ENCODE measurements around the gene HAND2. TPM values are rescaled to one million over a fixed set of nuclear protein-coding genes. Genes with fewer than 3 reads are reported as not detected.

The HAND2 gene
- total and polyA plus RNA-seq, 2 experiments from 2014 or later: 0.15 TPM; not detected in 1

DNA sequence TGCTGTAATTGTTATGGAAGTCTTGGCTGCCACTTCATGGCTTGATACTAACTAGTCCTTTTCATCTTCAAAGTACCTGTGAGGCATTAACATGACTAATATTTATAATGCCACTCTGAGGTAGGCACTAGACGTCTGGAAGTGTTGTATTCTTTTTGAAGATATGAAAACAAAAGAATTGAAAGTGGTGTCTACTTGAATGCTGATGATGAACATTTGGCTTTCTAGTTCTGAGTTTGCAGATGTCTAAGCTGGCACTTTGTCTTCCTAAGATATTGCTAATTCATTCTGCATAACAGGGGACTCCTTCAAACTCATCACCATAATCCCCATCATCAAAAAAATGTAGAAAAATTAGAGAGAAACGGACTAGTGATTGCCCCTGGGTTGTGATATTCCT lies 41.6 kb upstream of the HAND2 start:
- no peak overlapping the region for H3K4me3 ChIP-seq
- Mint-ChIP-seq H3K27me3 (ENCODE audit: insufficient read depth, low read depth, poor library complexity) (no peaks in the 10 kb centered on the region), H3K27ac (no peak overlapping the region), H3K9me3 (no peaks in the 10 kb centered on the region), H3K4me3 (no peak overlapping the region), H3K36me3 (ENCODE audit: low read depth) (no peaks in the 10 kb centered on the region), H3K4me1 (peaks cover 2% of the 10 kb centered on the region; the same call in 1 of the 3 replicates)
- no peaks in the 10 kb centered on the region for H3K9me2 ChIP-seq (ENCODE audit: insufficient read depth)
- DNase-seq (ENCODE audit: low spot score) (no peak), ATAC-seq (no peak)
- no peak overlapping the region for H3K27ac ChIP-seq (ENCODE audit: low read depth)
- H3F3A ChIP-seq (replicated peaks; ENCODE audit: low read depth): no peaks in the 10 kb centered on the region
- no peaks in the 10 kb centered on the region for H3K27me3 ChIP-seq (ENCODE audit: insufficient read depth)
- no peaks in the 10 kb centered on the region for H3K79me2 ChIP-seq (replicated peaks; ENCODE audit: insufficient read depth)
- no peaks in the 10 kb centered on the region for H4K20me1 ChIP-seq (replicated peaks; ENCODE audit: insufficient read depth)
- H2AFZ ChIP-seq: no peak overlapping the region
- no peaks in the 10 kb centered on the region for H3K36me3 ChIP-seq (ENCODE audit: insufficient read depth)
- no peak for TF ChIP-seq REST (IDR thresholded peaks at IDR 0.05; ENCODE audit: unreplicated experiment)
- TF ChIP-seq STAT1 (IDR thresholded peaks at IDR 0.05; ENCODE audit: unreplicated experiment): no peak
- no peak for TF ChIP-seq NANOG (IDR thresholded peaks at IDR 0.05; ENCODE audit: borderline replicate concordance)
- TF ChIP-seq POLR2AphosphoS5 (IDR thresholded peaks at IDR 0.05; ENCODE audit: low read depth): no peak
- no peaks in the 10 kb centered on the region for H3K4me1 ChIP-seq (ENCODE audit: insufficient read depth)
- no peak overlapping the region for H3K4me2 ChIP-seq

DNA sequence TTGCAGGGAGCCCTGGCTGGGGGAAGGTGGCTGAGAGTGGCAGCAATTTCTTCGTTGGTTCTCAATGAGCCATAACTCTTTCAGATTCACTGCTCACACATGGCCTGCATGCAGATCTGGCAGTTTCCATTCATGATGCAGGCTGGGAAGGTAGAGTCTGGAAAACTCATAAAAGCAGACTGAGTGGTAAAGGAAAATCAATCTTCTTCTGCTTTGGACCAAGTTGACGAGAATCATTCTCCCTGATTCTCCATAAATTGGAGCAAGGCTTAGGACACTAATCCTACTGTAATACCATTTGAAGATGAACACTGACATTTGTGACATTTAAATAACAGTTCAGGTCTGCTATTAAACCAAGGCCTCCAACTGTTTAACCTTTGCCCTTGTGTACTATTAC lies 35.3 kb upstream of the HAND2 start:
- H3K27me3 ChIP-seq (ENCODE audit: insufficient read depth): no peaks in the 10 kb centered on the region
- no peak overlapping the region for H3K27ac ChIP-seq (ENCODE audit: low read depth)
- no peaks in the 10 kb centered on the region for H3K4me1 ChIP-seq (ENCODE audit: insufficient read depth)
- H3K36me3 Mint-ChIP-seq (ENCODE audit: low read depth): no peaks in the 10 kb centered on the region
- no peaks in the 10 kb centered on the region for H3K9me2 ChIP-seq (ENCODE audit: insufficient read depth)
- H3K4me2 ChIP-seq: no peak overlapping the region
- H2AFZ ChIP-seq: no peak overlapping the region
- no peak overlapping the region for H3K4me3 Mint-ChIP-seq
- no peaks in the 10 kb centered on the region for H3K79me2 ChIP-seq (replicated peaks; ENCODE audit: insufficient read depth)
- peaks cover 5% of the 10 kb centered on the region for H3K27me3 Mint-ChIP-seq (ENCODE audit: insufficient read depth, low read depth, poor library complexity)
- H3F3A ChIP-seq (replicated peaks; ENCODE audit: low read depth): no peaks in the 10 kb centered on the region
- H3K9me3 Mint-ChIP-seq: no peaks in the 10 kb centered on the region
- no peaks in the 10 kb centered on the region for H4K20me1 ChIP-seq (replicated peaks; ENCODE audit: insufficient read depth)
- no peaks in the 10 kb centered on the region for H3K36me3 ChIP-seq (ENCODE audit: insufficient read depth)
- ATAC-seq (no peak), DNase-seq (ENCODE audit: low spot score) (no peak)
- no peaks in the 10 kb centered on the region for H3K4me1 Mint-ChIP-seq
- no peak overlapping the region for H3K4me3 ChIP-seq
- no peak overlapping the region for H3K27ac Mint-ChIP-seq
- TF ChIP-seq EZH2phosphoT487 (IDR thresholded peaks at IDR 0.05; ENCODE audit: unreplicated experiment): no peak
- no peak for TF ChIP-seq ZNF462 (CRISPR knock-in tag; IDR thresholded peaks at IDR 0.05)
- no peak for TF ChIP-seq REST (IDR thresholded peaks at IDR 0.05; ENCODE audit: unreplicated experiment)
- no peak for TF ChIP-seq CREB1 (CRISPR knock-in tag; IDR thresholded peaks at IDR 0.05; ENCODE audit: low read depth)

Measured in GM23338 (cell line).